GM23248 (cell line): Measurements from ENCODE around the gene GABRG2. TPM values are rescaled to one million over a fixed set of nuclear protein-coding genes. Genes with fewer than 3 reads are reported as not detected.

Experiments
- DNase-seq: peaks from one replicate; pipeline ENCODE4 v3.0.0-alpha.2; 2015
- H2AFZ ChIP-seq: fragments of 200-600 bp; sonication (generic); 2 replicates; pipeline ENCODE4 v1.6.1; 2016; ENCODE audit warnings: antibody characterized with exemption
- H3F3A ChIP-seq: fragments of 200-600 bp; sonication (generic); 2 replicates; pipeline ENCODE4 v1.6.1; 2016; ENCODE audit warnings: mild to moderate bottlenecking, antibody characterized with exemption, mixed run types; ENCODE audit not compliant: insufficient read depth
- H3K27ac ChIP-seq: fragments of 200-600 bp; sonication (generic); 2 replicates; pipeline ENCODE4 v1.5.1; 2016; ENCODE audit warnings: mild to moderate bottlenecking
- H3K27me3 ChIP-seq: fragments of 200-600 bp; sonication (generic); replicated peaks from 2 replicates; pipeline ENCODE4 v1.6.1; 2016; ENCODE audit warnings: mild to moderate bottlenecking; ENCODE audit not compliant: insufficient read depth
- H3K36me3 ChIP-seq: fragments of 200-600 bp; sonication (generic); 2 replicates; pipeline ENCODE4 v1.6.1; 2016; ENCODE audit warnings: low read depth, mild to moderate bottlenecking
- H3K4me1 ChIP-seq: fragments of 200-600 bp; sonication (generic); 2 replicates; pipeline ENCODE4 v1.6.1; 2016; ENCODE audit warnings: mild to moderate bottlenecking; ENCODE audit not compliant: insufficient read depth
- H3K4me2 ChIP-seq: fragments of 200-600 bp; sonication (generic); one replicate; pipeline ENCODE4 v1.6.1; 2016; ENCODE audit warnings: mild to moderate bottlenecking; ENCODE audit not compliant: unreplicated experiment
- H3K4me3 ChIP-seq: fragments of 200-600 bp; sonication (generic); 2 replicates; pipeline ENCODE4 v1.5.1; 2016; ENCODE audit warnings: mild to moderate bottlenecking
- H3K79me2 ChIP-seq: fragments of 200-600 bp; sonication (generic); 2 replicates; pipeline ENCODE4 v1.6.1; 2016; ENCODE audit warnings: mild to moderate bottlenecking; ENCODE audit not compliant: insufficient read depth
- H3K9ac ChIP-seq: fragments of 200-600 bp; sonication (generic); 2 replicates; pipeline ENCODE4 v1.6.1; 2016; ENCODE audit warnings: mild to moderate bottlenecking
- H3K9me2 ChIP-seq: fragments of 200-600 bp; sonication (generic); 2 replicates; pipeline ENCODE4 v1.6.1; 2016; ENCODE audit warnings: mixed run types, mild to moderate bottlenecking, moderate library complexity; ENCODE audit not compliant: insufficient read depth
- H3K9me3 ChIP-seq: fragments of 200-600 bp; sonication (generic); one replicate; pipeline ENCODE4 v1.6.1; 2017; ENCODE audit warnings: low read depth
- H4K20me1 ChIP-seq: fragments of 200-600 bp; sonication (generic); 2 replicates; pipeline ENCODE4 v1.6.0; 2016; ENCODE audit not compliant: insufficient read depth
- EZH2 ChIP-seq: fragments of 200-600 bp; sonication (generic); IDR thresholded peaks from 2 replicates; pipeline ENCODE4 v1.6.1; 2018; ENCODE audit warnings: antibody characterized with exemption, mild to moderate bottlenecking; ENCODE audit not compliant: insufficient read depth, poor library complexity, severe bottlenecking
- EZH2phosphoT487 ChIP-seq: fragments of 200-600 bp; sonication (generic); IDR thresholded peaks from 2 replicates; pipeline ENCODE4 v1.6.1; 2018; ENCODE audit warnings: antibody characterized with exemption, moderate library complexity, mild to moderate bottlenecking, low read depth; ENCODE audit not compliant: insufficient read depth
- WGBS, 2 experiments: methylation state at CpG; one replicate each; pipeline ENCODE4 v1.1.6; 2015 to 2017; ENCODE audit warnings: low lambda C conversion rate in 2 of 2, low coverage in 1 of 2; ENCODE audit errors: missing lambda C conversion rate in 2 of 2; 5-methylcytosine and 5-hydroxymethylcytosine counted together
- in situ Hi-C: fragments of 300-500 bp; cut with MboI; formaldehyde crosslinking; loops from 2 replicates; pipeline ENCODE4 v1.15.0; 2020
- polyA plus RNA-seq: library from polyadenylated mRNA; unstranded; fragments of >200 nt; fragmentation: Nextera tagmentation; extraction: Ambion mirVana; gene quantifications from 2 replicates; pipeline ENCODE4 v1.2.1, GENCODE V29; 2016
- total RNA-seq: library from RNA; depleted of rRNA; stranded (reverse); fragments of >200 nt; shearing (Covaris generic); gene quantifications from 2 replicates; pipeline ENCODE4 v1.2.3, GENCODE V29; 2014; rRNA removed

GABRG2 gene
- total and polyA plus RNA-seq, 2 experiments from 2014 or later: not detected

GRCh38 chr5:162189719-162190118, 122.1 kb downstream of the GABRG2 start:
- no peaks in the 10 kb centered on the region for H3K79me2 ChIP-seq
- WGBS, 2 experiments: 38 to 41% methylated on average over 5 of the region's 5 CpGs
- no peaks in the 10 kb centered on the region for H3K9me2 ChIP-seq
- no peak overlapping the region for H3K4me3 ChIP-seq
- H3K36me3 ChIP-seq: no peaks in the 10 kb centered on the region
- H3K27ac ChIP-seq: no peak overlapping the region
- H3K9me3 ChIP-seq: no peaks in the 10 kb centered on the region
- H3K9ac ChIP-seq: no peak overlapping the region
- no peak for DNase-seq
- in situ Hi-C loops: no loop called here
- H3K4me2 ChIP-seq: no peak overlapping the region
- H2AFZ ChIP-seq: no peak overlapping the region
- H3F3A ChIP-seq: no peaks in the 10 kb centered on the region
- no peaks in the 10 kb centered on the region for H4K20me1 ChIP-seq
- no peak for TF ChIP-seq EZH2phosphoT487
- no peaks in the 10 kb centered on the region for H3K27me3 ChIP-seq
- H3K4me1 ChIP-seq: no peaks in the 10 kb centered on the region

GRCh38 chr5:162193012-162193411, 125.4 kb downstream of the GABRG2 start:
- in situ Hi-C loops: no loop called here
- no peaks in the 10 kb centered on the region for H3K36me3 ChIP-seq
- 24 to 32% methylated on average over 6 of the region's 6 CpGs for WGBS, 2 experiments

GRCh38 chr5:162196351-162196750, 128.8 kb downstream of the GABRG2 start:
- no peak overlapping the region for H3K4me2 ChIP-seq
- no peaks in the 10 kb centered on the region for H3K27me3 ChIP-seq
- no peak overlapping the region for H3K9ac ChIP-seq
- no peaks in the 10 kb centered on the region for H3K4me1 ChIP-seq
- DNase-seq: no peak
- H3K36me3 ChIP-seq: no peaks in the 10 kb centered on the region
- 0 to 2% methylated on average over 1 of the region's 1 CpG for WGBS, 2 experiments
- no peaks in the 10 kb centered on the region for H3K9me2 ChIP-seq
- H3K9me3 ChIP-seq: no peaks in the 10 kb centered on the region
- no peak overlapping the region for H3K4me3 ChIP-seq
- no peak overlapping the region for H3K27ac ChIP-seq
- no peaks in the 10 kb centered on the region for H3F3A ChIP-seq
- H2AFZ ChIP-seq: no peak overlapping the region
- H3K79me2 ChIP-seq: no peaks in the 10 kb centered on the region
- TF ChIP-seq EZH2phosphoT487: no peak
- TF ChIP-seq EZH2: no peak
- H4K20me1 ChIP-seq: no peaks in the 10 kb centered on the region
- in situ Hi-C loops: no loop called here

More at GRCh38 chr5:162193012-162193411, 125.4 kb downstream of the GABRG2 start:
- Histone ChIP-seq H3K4me2 (no peak overlapping the region), H3K9ac (no peak overlapping the region), H3K79me2 (no peaks in the 10 kb centered on the region), H3K9me2 (no peaks in the 10 kb centered on the region), H3K4me3 (no peak overlapping the region), H3F3A (no peaks in the 10 kb centered on the region), H3K4me1 (no peaks in the 10 kb centered on the region), H3K27ac (no peak overlapping the region), H4K20me1 (no peaks in the 10 kb centered on the region), H2AFZ (no peak overlapping the region), H3K27me3 (no peaks in the 10 kb centered on the region), H3K9me3 (no peaks in the 10 kb centered on the region)
- TF ChIP-seq EZH2 (no peak), EZH2phosphoT487 (no peak)
- DNase-seq: no peak

GRCh38 chr5:162202285-162202880, 134.8 kb downstream of the GABRG2 start:
- WGBS, 2 experiments: 0% methylated on average over 1 of the region's 1 CpG
- Histone ChIP-seq H3F3A (no peaks in the 10 kb centered on the region), H3K36me3 (no peaks in the 10 kb centered on the region), H3K4me1 (no peaks in the 10 kb centered on the region), H2AFZ (no peak overlapping the region), H3K4me2 (no peak overlapping the region), H3K27ac (no peak overlapping the region), H3K9me2 (no peaks in the 10 kb centered on the region), H3K9me3 (no peaks in the 10 kb centered on the region), H3K9ac (no peak overlapping the region), H4K20me1 (no peaks in the 10 kb centered on the region), H3K4me3 (no peak overlapping the region), H3K79me2 (no peaks in the 10 kb centered on the region), H3K27me3 (no peaks in the 10 kb centered on the region)
- no peak for DNase-seq
- in situ Hi-C loops: no loop called here
- TF ChIP-seq EZH2phosphoT487 (no peak), EZH2 (no peak)

Other genes starting within 250 kb of the GABRG2 start
- gene GABRA1, start 219.7 kb upstream of the GABRG2 start, total RNA-seq: not detected in 2 replicates
- gene GABRA1, start 219.7 kb upstream of the GABRG2 start, polyA plus RNA-seq: not detected in 2 replicates